Measurements from ENCODE around the gene MPG. TPM values are rescaled to one million over a fixed set of nuclear protein-coding genes. Genes with fewer than 3 reads are reported as not detected.

MPG gene
- total RNA-seq, 6 experiments from 2014 or later, result 92.3 to 104 (median 96.9) TPM

DNA sequence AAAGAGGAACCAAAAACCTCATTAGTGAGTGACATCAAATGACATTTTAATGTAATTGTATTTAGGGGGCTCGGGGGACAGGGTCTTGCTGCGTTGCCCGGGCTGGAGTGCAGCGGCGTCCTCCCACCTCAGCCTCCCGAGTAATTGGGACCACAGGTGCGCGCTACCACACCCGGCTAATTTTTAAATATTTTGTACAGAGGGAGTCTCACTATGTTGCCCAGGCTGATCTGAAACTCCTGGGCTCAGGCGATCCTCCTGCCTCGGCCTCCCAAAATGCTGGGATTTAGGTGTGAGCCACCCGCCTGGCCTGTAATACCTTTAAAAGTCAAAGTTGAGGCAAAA is 23.8 kb upstream of the MPG start:
- H3K36me3 Mint-ChIP-seq (ENCODE audit: low read depth), result peaks cover 33% of the 10 kb centered on the region
- no peak overlapping the region for H3K27ac Mint-ChIP-seq
- DNase-seq, result no peak
- TF ChIP-seq, protein P1, sequence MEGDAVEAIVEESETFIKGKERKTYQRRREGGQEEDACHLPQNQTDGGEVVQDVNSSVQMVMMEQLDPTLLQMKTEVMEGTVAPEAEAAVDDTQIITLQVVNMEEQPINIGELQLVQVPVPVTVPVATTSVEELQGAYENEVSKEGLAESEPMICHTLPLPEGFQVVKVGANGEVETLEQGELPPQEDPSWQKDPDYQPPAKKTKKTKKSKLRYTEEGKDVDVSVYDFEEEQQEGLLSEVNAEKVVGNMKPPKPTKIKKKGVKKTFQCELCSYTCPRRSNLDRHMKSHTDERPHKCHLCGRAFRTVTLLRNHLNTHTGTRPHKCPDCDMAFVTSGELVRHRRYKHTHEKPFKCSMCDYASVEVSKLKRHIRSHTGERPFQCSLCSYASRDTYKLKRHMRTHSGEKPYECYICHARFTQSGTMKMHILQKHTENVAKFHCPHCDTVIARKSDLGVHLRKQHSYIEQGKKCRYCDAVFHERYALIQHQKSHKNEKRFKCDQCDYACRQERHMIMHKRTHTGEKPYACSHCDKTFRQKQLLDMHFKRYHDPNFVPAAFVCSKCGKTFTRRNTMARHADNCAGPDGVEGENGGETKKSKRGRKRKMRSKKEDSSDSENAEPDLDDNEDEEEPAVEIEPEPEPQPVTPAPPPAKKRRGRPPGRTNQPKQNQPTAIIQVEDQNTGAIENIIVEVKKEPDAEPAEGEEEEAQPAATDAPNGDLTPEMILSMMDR (IDR thresholded peaks at IDR 0.05), result no peak
- H3K27me3 Mint-ChIP-seq (ENCODE audit: insufficient read depth), result peaks cover 2% of the 10 kb centered on the region; the same call in 1 of the 2 replicates
- no peaks in the 10 kb centered on the region for H3K9me3 Mint-ChIP-seq
- H3K4me1 Mint-ChIP-seq (ENCODE audit: low read depth), result peaks cover 25% of the 10 kb centered on the region
- peak overlapping the region; percentile 100 for H3K4me3 Mint-ChIP-seq

DNA sequence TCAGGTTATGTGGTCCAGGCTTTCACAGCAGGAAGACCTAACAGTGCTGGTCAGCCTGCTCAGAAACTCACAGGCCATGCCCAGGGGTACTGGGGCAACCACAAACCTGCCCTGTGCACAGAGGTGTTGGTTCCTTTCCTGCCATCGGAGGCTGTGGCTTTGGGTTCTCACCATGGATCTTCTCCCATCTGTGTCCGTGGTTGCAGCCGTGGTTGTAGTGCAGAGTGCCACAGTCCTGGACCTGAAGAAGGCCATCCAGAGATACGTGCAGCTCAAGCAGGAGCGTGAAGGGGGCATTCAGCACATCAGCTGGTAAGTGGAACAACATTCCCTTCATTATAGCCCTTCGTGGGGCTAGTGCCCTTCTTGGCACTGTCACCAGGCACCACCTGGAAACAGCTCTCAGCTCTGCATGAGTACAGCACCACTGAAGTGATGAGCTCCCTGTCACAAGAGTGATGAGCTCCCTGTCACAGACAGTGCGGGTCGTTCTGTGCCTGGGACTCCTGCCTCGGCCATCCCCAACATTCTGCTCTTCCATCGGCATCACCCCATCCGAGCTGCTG is 22.4 kb upstream of the MPG start:
- TF ChIP-seq, protein P1 (IDR thresholded peaks at IDR 0.05), result no peak
- DNase-seq, result no peak
- no peak overlapping the region for H3K27ac Mint-ChIP-seq
- H3K9me3 Mint-ChIP-seq, result no peaks in the 10 kb centered on the region
- peaks cover 30% of the 10 kb centered on the region for H3K36me3 Mint-ChIP-seq (ENCODE audit: low read depth)
- H3K4me3 Mint-ChIP-seq, result no peak overlapping the region
- H3K27me3 Mint-ChIP-seq (ENCODE audit: insufficient read depth), result peaks cover 2% of the 10 kb centered on the region; the same call in 1 of the 2 replicates
- H3K4me1 Mint-ChIP-seq (ENCODE audit: low read depth), result peaks cover 24% of the 10 kb centered on the region

DNA sequence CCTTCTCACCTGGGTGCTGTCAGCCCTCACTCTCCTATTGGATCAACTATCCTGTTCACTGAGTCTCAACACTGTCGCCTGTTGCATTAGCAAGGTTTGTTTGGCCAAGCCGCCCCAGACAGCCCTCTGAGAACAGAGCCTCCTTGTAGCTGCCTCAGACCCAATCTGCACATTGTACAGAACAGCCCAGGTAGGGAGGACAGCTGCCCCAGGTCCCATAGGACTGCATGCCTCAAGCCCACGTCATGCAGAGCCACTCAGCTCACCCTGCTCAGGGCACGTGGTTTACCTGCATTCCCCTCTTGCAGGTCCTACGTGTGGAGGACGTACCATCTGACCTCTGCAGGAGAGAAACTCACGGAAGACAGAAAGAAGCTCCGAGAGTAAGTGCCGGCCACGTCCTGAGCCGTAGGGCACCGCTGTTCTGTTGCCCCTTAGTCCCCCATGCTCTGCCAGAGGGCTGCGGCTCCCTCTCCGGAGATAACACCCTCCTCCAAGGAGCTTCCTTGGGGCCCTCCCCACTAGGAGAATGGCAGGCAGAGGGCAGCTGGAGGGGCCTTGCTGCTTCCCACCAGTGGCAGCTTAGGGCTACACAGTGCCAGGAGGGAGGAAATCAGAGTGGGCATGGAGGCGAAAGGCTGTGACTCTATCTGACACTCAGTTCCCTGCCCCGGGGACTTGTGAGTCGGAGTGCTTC is 21.6 kb upstream of the MPG start:
- TF ChIP-seq, protein P1 (IDR thresholded peaks at IDR 0.05), result no peak
- H3K9me3 Mint-ChIP-seq, result no peaks in the 10 kb centered on the region
- DNase-seq, result no peak
- H3K4me1 Mint-ChIP-seq (ENCODE audit: low read depth), result peaks cover 17% of the 10 kb centered on the region
- H3K27ac Mint-ChIP-seq, result no peak overlapping the region
- H3K4me3 Mint-ChIP-seq, result no peak overlapping the region; the same call in 1 of the 2 replicates
- peaks cover 2% of the 10 kb centered on the region; the same call in 1 of the 2 replicates for H3K27me3 Mint-ChIP-seq (ENCODE audit: insufficient read depth)
- H3K36me3 Mint-ChIP-seq (ENCODE audit: low read depth), result peaks cover 26% of the 10 kb centered on the region

- peaks cover 12% of the 10 kb centered on the region for H3K4me1 Mint-ChIP-seq (ENCODE audit: low read depth)
- peaks cover 23% of the 10 kb centered on the region for H3K36me3 Mint-ChIP-seq (ENCODE audit: low read depth)
- H3K4me3 Mint-ChIP-seq, result no peak overlapping the region
- H3K27ac Mint-ChIP-seq, result peak overlapping the region; percentile 30; the same call in 1 of the 2 replicates
- no peaks in the 10 kb centered on the region for H3K9me3 Mint-ChIP-seq
- peaks cover 2% of the 10 kb centered on the region; the same call in 1 of the 2 replicates for H3K27me3 Mint-ChIP-seq (ENCODE audit: insufficient read depth)
- TF ChIP-seq, protein P1 (IDR thresholded peaks at IDR 0.05), result no peak
- DNase-seq, result no peak
Measured at GRCh38 chr16:57711-58110, 20.3 kb upstream of the MPG start.

- no peaks in the 10 kb centered on the region for H3K9me3 Mint-ChIP-seq
- peaks cover 2% of the 10 kb centered on the region; the same call in 1 of the 2 replicates for H3K27me3 Mint-ChIP-seq (ENCODE audit: insufficient read depth)
- no peak overlapping the region for H3K4me3 Mint-ChIP-seq
- H3K4me1 Mint-ChIP-seq (ENCODE audit: low read depth), result peaks cover 8% of the 10 kb centered on the region
- no peak overlapping the region for H3K27ac Mint-ChIP-seq
- no peak for DNase-seq
- TF ChIP-seq, protein P1 (IDR thresholded peaks at IDR 0.05), result no peak
- H3K36me3 Mint-ChIP-seq (ENCODE audit: low read depth), result peaks cover 20% of the 10 kb centered on the region
Measured at GRCh38 chr16:58491-59439, 19.3 kb upstream of the MPG start.

Data from HFFc6 (cell line).